ENCODE measurements around the gene PKLR. TPM values are rescaled to one million over a fixed set of nuclear protein-coding genes. Genes with fewer than 3 reads are reported as not detected.

PKLR gene
- total RNA-seq, 1 donor from 2014 or later = not detected

DNA sequence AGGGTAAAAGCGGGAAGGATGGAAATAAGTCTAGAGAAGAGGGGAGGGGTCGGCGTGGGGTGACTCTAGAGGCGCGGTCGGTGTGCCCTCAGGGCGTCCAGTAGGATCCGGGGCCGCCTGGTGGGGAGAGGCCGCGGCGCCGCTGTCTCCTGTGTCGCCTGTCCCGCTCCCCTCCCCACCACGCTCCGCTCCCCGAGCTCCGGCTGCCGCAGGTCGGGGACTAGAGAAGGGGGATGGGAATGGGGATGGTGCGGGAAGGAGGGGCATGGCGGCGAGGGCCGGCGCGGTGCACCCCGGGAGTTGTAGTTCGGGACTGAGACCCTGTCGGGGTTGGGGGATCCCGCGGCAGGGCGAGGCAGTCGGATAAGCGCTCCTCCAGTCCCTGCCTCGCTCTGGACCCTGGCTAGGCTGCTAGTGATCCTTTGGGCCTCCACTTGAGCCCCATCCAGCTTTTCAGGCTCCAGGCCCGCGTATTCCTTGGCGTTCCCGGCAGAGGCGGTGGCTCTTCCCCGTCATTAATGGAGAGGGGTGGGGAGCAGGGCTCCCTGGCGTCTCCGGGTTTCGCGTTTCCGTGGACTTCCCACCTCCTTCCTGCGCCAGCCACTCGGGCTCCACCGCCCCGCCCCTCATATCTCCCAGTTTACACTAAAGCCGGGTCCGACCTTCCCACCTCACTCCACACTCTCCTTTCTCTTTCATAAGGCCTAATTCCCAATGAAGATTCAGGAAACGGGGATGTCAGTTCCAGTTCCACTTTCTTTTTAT lies 45.8 kb downstream of the PKLR start, which contains the start of gene ENTREP3:
Gene ENTREP3, minus strand, starts transcription at position 241 of the 765 bp plus-strand sequence. CDS start 606 bp downstream, outside the sequence.
- TF ChIP-seq, protein P1, sequence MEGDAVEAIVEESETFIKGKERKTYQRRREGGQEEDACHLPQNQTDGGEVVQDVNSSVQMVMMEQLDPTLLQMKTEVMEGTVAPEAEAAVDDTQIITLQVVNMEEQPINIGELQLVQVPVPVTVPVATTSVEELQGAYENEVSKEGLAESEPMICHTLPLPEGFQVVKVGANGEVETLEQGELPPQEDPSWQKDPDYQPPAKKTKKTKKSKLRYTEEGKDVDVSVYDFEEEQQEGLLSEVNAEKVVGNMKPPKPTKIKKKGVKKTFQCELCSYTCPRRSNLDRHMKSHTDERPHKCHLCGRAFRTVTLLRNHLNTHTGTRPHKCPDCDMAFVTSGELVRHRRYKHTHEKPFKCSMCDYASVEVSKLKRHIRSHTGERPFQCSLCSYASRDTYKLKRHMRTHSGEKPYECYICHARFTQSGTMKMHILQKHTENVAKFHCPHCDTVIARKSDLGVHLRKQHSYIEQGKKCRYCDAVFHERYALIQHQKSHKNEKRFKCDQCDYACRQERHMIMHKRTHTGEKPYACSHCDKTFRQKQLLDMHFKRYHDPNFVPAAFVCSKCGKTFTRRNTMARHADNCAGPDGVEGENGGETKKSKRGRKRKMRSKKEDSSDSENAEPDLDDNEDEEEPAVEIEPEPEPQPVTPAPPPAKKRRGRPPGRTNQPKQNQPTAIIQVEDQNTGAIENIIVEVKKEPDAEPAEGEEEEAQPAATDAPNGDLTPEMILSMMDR (IDR thresholded peaks at IDR 0.05; ENCODE audit: partially characterized antibody, unreplicated experiment) = no peak
- Mint-ChIP-seq H3K9me3 (ENCODE audit: unreplicated experiment) (peaks cover 12% of the 10 kb centered on the region), H3K36me3 (ENCODE audit: unreplicated experiment) (peaks cover 12% of the 10 kb centered on the region), H3K4me3 (ENCODE audit: unreplicated experiment) (peak within 1 kb of the TSS; percentile 83), H3K27ac (ENCODE audit: unreplicated experiment) (peak within 1 kb of the TSS; percentile 77), H3K4me1 (ENCODE audit: low read depth, unreplicated experiment) (peaks cover 30% of the 10 kb centered on the region), H3K27me3 (ENCODE audit: unreplicated experiment) (peaks cover 12% of the 10 kb centered on the region)
- peak; percentile 93 for DNase-seq

DNA sequence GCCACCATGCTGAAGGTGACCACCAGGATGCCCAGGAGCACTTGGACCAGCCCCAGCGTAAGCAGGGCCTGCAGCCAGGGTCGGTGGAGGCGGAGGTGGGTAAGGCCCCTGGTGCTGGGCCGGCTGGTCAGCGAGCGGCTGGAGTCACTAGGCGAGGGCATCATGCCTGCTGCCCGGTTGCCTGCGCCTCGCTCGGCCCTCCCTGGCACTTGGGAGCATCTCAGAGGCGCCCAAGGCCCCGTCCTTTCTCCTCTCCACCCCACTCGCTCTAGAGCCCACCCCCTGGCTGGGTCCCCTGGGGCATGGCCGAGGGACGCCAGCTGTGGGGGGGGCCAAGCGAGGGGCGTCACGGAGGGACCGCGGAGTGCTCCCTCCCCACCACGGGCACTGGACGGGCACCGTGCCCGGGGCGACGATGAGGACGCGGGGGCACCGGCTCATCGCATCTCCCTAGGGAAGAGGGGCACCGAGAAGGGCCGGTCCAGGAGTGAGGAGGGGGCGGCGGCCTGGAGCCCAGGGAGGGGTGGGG lies 46.5 kb downstream of the PKLR start:
- H3K27me3 Mint-ChIP-seq (ENCODE audit: unreplicated experiment) = peaks cover 12% of the 10 kb centered on the region
- peak; percentile 41 for DNase-seq
- H3K4me1 Mint-ChIP-seq (ENCODE audit: low read depth, unreplicated experiment) = peaks cover 30% of the 10 kb centered on the region
- H3K36me3 Mint-ChIP-seq (ENCODE audit: unreplicated experiment) = peaks cover 12% of the 10 kb centered on the region
- H3K27ac Mint-ChIP-seq (ENCODE audit: unreplicated experiment) = peak overlapping the region; percentile 72
- TF ChIP-seq, protein P1 (IDR thresholded peaks at IDR 0.05; ENCODE audit: partially characterized antibody, unreplicated experiment) = no peak
- H3K9me3 Mint-ChIP-seq (ENCODE audit: unreplicated experiment) = peaks cover 12% of the 10 kb centered on the region
- H3K4me3 Mint-ChIP-seq (ENCODE audit: unreplicated experiment) = peak overlapping the region; percentile 80

DNA sequence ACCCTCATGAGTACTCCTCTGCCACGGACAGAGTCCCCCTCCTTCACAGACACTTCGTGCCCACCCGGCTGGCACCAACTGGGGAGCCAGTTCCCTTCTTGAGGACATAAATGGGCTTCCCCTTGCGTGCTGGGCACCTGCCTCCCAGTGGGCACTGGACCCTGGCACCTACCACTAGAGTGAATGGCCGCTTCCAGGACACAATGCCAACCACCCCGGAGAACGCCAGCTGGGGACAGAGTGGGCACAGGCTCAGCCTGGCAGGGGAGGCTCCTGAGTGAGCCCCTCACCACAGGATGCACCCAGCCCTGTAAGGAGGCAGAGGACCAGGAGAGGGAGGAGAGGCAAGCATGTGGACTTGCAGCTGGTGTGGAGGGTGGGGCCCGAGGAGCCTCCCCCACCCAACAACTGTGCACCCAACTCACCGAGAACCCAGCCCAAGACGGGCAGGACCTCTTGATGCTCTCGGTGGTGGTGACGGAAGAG lies 47.0 kb downstream of the PKLR start:
- Mint-ChIP-seq H3K36me3 (ENCODE audit: unreplicated experiment) (peaks cover 12% of the 10 kb centered on the region), H3K4me3 (ENCODE audit: unreplicated experiment) (peak overlapping the region; percentile 80), H3K27me3 (ENCODE audit: unreplicated experiment) (peaks cover 12% of the 10 kb centered on the region), H3K4me1 (ENCODE audit: low read depth, unreplicated experiment) (peaks cover 30% of the 10 kb centered on the region), H3K9me3 (ENCODE audit: unreplicated experiment) (peaks cover 12% of the 10 kb centered on the region), H3K27ac (ENCODE audit: unreplicated experiment) (peak overlapping the region; percentile 72)
- DNase-seq = no peak
- TF ChIP-seq, protein P1 (IDR thresholded peaks at IDR 0.05; ENCODE audit: partially characterized antibody, unreplicated experiment) = no peak

DNA sequence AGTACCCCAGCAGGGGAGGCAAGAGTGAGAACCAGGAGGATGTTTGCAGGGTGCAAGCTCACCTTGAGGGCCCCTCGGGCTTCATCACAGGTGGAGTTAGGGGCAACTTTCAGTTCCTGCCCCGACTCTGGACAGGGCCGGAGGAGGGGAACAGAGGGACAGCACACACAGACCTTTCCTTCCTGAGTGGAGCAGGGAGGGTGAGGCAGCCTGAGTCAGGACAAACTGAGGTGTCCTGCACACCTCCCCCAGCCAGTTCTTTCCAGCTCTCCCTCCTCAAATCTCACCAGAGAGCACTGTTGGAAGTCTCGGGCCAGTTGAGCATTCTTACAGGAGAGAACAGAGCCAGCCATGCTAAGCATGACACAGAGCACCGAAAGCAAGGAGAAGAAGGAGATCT lies 47.4 kb downstream of the PKLR start:
- Mint-ChIP-seq H3K36me3 (ENCODE audit: unreplicated experiment) (peaks cover 12% of the 10 kb centered on the region), H3K27me3 (ENCODE audit: unreplicated experiment) (peaks cover 12% of the 10 kb centered on the region), H3K4me3 (ENCODE audit: unreplicated experiment) (peak overlapping the region; percentile 80), H3K9me3 (ENCODE audit: unreplicated experiment) (peaks cover 12% of the 10 kb centered on the region), H3K27ac (ENCODE audit: unreplicated experiment) (peak overlapping the region; percentile 74), H3K4me1 (ENCODE audit: low read depth, unreplicated experiment) (peaks cover 30% of the 10 kb centered on the region)
- TF ChIP-seq, protein P1 (IDR thresholded peaks at IDR 0.05; ENCODE audit: partially characterized antibody, unreplicated experiment) = no peak
- DNase-seq = no peak

DNA sequence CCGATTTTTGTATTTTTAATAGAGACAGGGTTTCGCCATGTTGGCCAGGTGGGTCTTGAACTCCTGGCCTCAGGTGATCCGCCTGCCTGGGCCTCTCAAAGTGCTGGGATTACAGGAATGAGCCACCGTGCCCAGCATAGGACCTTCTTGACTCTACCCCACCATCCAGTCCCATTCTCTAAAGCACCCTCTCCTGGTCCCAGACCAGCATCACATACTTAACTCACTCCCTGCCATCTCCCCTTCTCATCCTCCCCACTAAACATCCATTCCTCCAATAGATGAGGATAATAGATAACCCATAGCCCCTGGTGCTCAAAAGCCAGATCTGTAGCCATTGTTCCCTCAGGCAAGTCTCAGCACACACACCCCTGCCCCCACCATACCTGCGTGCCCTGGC lies 48.0 kb downstream of the PKLR start:
- TF ChIP-seq, protein P1 (IDR thresholded peaks at IDR 0.05; ENCODE audit: partially characterized antibody, unreplicated experiment) = no peak
- Mint-ChIP-seq H3K9me3 (ENCODE audit: unreplicated experiment) (peaks cover 12% of the 10 kb centered on the region), H3K4me3 (ENCODE audit: unreplicated experiment) (peak overlapping the region; percentile 80), H3K4me1 (ENCODE audit: low read depth, unreplicated experiment) (peaks cover 30% of the 10 kb centered on the region), H3K36me3 (ENCODE audit: unreplicated experiment) (peaks cover 12% of the 10 kb centered on the region), H3K27me3 (ENCODE audit: unreplicated experiment) (peaks cover 12% of the 10 kb centered on the region), H3K27ac (ENCODE audit: unreplicated experiment) (peak overlapping the region; percentile 74)
- no peak for DNase-seq
